Osteoblast (primary cell): Measurements from ENCODE around the gene ATG7. TPM values are rescaled to one million over a fixed set of nuclear protein-coding genes. Genes with fewer than 3 reads are reported as not detected.
A peak's percentile ranks its signal among the peaks of the same experiment; 100 is the strongest.

Experiments used
- DNase-seq: peaks from one replicate; pipeline ENCODE4 v3.0.0; 2011; ENCODE audit warnings: low spot score, mixed read lengths; ENCODE audit not compliant: insufficient read length; ENCODE audit errors: missing footprints
- H2AFZ ChIP-seq: 2 replicates; pipeline ENCODE4 v1.6.0; 2011; ENCODE audit warnings: mild to moderate bottlenecking, low read length
- H3K27ac ChIP-seq: 2 replicates; pipeline ENCODE4 v1.5.1; 2011; ENCODE audit warnings: mild to moderate bottlenecking, low read depth, low read length, moderate library complexity
- H3K27me3 ChIP-seq: 2 replicates; pipeline ENCODE4 v1.6.0; 2012; ENCODE audit warnings: mild to moderate bottlenecking, control low read depth, inconsistent platforms, low read length, moderate library complexity; ENCODE audit not compliant: insufficient read depth
- H3K36me3 ChIP-seq: 2 replicates; pipeline ENCODE4 v1.5.1; 2011; ENCODE audit warnings: mild to moderate bottlenecking, low read length, control low read depth, moderate library complexity; ENCODE audit not compliant: insufficient read depth
- H3K4me1 ChIP-seq: 2 replicates; pipeline ENCODE4 v1.5.1; 2011; ENCODE audit warnings: mild to moderate bottlenecking, low read length, control low read depth, moderate library complexity; ENCODE audit not compliant: insufficient read depth
- H3K4me2 ChIP-seq: 2 replicates; pipeline ENCODE4 v1.6.0; 2011; ENCODE audit warnings: mild to moderate bottlenecking, low read length; ENCODE audit not compliant: insufficient read depth
- H3K4me3 ChIP-seq: fragments of 200-600 bp; sonication (generic); 3 replicates; pipeline ENCODE4 v1.5.1; 2012; ENCODE audit warnings: mild to moderate bottlenecking, low read length, inconsistent platforms; ENCODE audit not compliant: insufficient read depth
- H3K79me2 ChIP-seq: 2 replicates; pipeline ENCODE4 v1.6.0; 2012; ENCODE audit warnings: mild to moderate bottlenecking, low read length, control low read depth, inconsistent platforms; ENCODE audit not compliant: insufficient read depth
- H3K9me3 ChIP-seq: 2 replicates; pipeline ENCODE4 v1.5.1; 2011; ENCODE audit warnings: low read depth, low read length, control low read depth
- H4K20me1 ChIP-seq: 2 replicates; pipeline ENCODE4 v1.6.0; 2012; ENCODE audit warnings: mild to moderate bottlenecking, low read length, control low read depth; ENCODE audit not compliant: insufficient read depth
- total RNA-seq: library from RNA; depleted of rRNA; stranded (reverse); fragments of >200 nt; gene quantifications from 2 replicates; pipeline ENCODE4 v1.2.3, GENCODE V29; 2012
- TF ChIP-seq, protein P1 (sequence below): IDR thresholded peaks from 2 replicates; pipeline ENCODE4 v1.5.1; 2011; ENCODE audit warnings: mild to moderate bottlenecking, low read depth, low read length, moderate library complexity; ENCODE audit errors: extremely low read depth

ATG7 gene
- total RNA-seq, 1 donor = 93.4 TPM

GRCh38 chr3:11566916-11567315 lies 294.7 kb downstream of the ATG7 start:
- H3K4me2 ChIP-seq = no peak overlapping the region
- H2AFZ ChIP-seq = no peak overlapping the region
- H3K79me2 ChIP-seq = peaks cover 87% of the 10 kb centered on the region
- H3K4me3 ChIP-seq = no peak overlapping the region
- H3K27me3 ChIP-seq = no peaks in the 10 kb centered on the region
- no peaks in the 10 kb centered on the region for H3K9me3 ChIP-seq
- peaks cover 50% of the 10 kb centered on the region for H3K4me1 ChIP-seq
- TF ChIP-seq, protein P1, sequence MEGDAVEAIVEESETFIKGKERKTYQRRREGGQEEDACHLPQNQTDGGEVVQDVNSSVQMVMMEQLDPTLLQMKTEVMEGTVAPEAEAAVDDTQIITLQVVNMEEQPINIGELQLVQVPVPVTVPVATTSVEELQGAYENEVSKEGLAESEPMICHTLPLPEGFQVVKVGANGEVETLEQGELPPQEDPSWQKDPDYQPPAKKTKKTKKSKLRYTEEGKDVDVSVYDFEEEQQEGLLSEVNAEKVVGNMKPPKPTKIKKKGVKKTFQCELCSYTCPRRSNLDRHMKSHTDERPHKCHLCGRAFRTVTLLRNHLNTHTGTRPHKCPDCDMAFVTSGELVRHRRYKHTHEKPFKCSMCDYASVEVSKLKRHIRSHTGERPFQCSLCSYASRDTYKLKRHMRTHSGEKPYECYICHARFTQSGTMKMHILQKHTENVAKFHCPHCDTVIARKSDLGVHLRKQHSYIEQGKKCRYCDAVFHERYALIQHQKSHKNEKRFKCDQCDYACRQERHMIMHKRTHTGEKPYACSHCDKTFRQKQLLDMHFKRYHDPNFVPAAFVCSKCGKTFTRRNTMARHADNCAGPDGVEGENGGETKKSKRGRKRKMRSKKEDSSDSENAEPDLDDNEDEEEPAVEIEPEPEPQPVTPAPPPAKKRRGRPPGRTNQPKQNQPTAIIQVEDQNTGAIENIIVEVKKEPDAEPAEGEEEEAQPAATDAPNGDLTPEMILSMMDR = no peak
- peak overlapping the region; percentile 100 for H3K27ac ChIP-seq
- DNase-seq = no peak
- H3K36me3 ChIP-seq = peaks cover 43% of the 10 kb centered on the region
- H4K20me1 ChIP-seq = peaks cover 3% of the 10 kb centered on the region

DNA sequence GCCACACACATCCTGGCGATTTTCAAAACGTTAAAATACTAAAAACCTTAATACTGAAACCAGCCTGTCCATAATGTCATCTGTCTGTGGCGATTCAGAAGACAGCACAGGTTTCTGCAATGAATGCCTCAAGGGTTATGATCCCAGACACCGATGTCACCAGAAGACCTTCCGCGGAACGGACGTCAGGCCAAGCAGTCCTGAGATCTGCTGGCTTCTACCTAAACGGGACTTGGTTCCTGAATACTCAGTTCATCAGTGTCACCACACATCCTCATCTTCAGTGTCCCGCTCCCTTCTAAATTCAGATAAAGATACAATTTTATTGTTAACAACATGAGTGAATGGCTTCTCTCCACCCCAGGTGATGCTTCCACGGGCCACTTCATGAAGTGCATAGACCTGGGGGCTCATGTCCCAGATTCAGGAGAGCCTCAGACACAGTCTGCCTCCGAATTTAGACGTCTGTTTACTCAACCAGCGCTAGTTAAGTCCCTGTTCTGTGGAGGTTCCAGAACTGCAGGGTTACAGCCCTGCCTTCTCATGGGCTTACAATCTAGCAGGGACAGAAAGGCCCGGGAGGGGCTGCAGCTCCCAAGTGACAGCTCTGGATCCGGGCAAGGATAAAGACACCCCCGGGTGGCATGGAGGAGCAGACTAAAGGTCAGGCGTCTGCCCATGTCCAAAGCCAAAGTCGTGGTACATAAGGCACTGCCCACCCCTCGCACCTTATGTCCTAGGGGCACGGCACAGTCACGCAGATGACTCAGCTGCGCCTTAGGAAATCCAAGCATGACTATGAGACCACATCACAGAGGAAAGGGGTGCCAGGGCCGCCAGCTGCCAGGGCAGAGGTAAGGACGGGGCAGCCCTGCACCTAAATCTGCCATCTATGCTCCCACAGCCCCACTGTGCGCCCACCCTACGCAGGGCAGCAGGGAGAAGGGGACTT lies 295.6 kb downstream of the ATG7 start:
- H3K4me1 ChIP-seq = peaks cover 50% of the 10 kb centered on the region
- H3K27me3 ChIP-seq = no peaks in the 10 kb centered on the region
- H3K4me3 ChIP-seq = peak overlapping the region; percentile 61
- H3K4me2 ChIP-seq = peak overlapping the region; percentile 78
- H3K27ac ChIP-seq = peak overlapping the region; percentile 100
- H4K20me1 ChIP-seq = peaks cover 3% of the 10 kb centered on the region
- peaks cover 87% of the 10 kb centered on the region for H3K79me2 ChIP-seq
- H3K36me3 ChIP-seq = peaks cover 34% of the 10 kb centered on the region
- peak; percentile 98 for DNase-seq
- H3K9me3 ChIP-seq = no peaks in the 10 kb centered on the region
- TF ChIP-seq, protein P1 = no peak
- no peak overlapping the region for H2AFZ ChIP-seq

DNA sequence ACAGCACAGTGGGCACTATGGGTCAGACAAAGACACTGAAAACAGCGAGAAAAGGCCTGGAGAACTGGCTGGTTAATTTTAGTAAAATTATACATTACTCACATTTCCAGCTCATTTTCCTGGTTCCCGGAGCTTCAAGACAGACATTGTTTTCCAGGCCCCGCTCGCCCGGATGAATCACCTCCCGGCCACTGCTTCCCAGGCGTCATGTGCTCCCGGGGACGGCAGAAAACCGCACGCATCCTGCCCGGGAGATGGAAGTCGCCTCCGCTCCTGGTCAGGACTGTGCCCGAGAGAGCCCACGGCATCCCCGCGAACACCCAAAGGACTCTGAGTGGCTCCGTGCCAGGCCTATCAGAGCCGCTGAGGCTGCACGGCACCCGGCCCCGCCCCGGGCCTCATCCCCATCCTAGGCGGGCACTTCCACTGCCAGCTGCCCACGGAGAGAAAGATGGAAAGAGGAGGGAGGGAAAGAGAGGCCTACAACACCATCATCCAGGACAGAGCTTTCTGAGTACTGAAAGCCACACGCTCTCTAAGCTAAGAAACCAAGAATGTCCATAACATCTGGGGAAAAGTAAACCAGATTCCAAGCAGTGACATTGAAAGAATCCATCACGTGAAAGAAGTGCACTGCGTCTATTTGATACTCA lies 296.4 kb downstream of the ATG7 start:
- Histone ChIP-seq H3K27ac (peak overlapping the region; percentile 100), H3K4me1 (peaks cover 50% of the 10 kb centered on the region), H3K27me3 (no peaks in the 10 kb centered on the region), H3K36me3 (peaks cover 30% of the 10 kb centered on the region), H3K9me3 (no peaks in the 10 kb centered on the region), H3K79me2 (peaks cover 86% of the 10 kb centered on the region), H3K4me2 (peak overlapping the region; percentile 78), H3K4me3 (peak overlapping the region; percentile 61), H2AFZ (no peak overlapping the region), H4K20me1 (peaks cover 1% of the 10 kb centered on the region)
- TF ChIP-seq, protein P1 = no peak
- DNase-seq = peak; percentile 99
